NCI-H1105 (cell line): Measurements from ENCODE around the gene MAP3K7CL.

Experiments
- DNase-seq: peaks from one replicate; lab custom pipeline; 2025; lab: John Stamatoyannopoulos, UW

Gene MAP3K7CL

GRCh38 chr21:29130270-29130969 lies at the start of gene MAP3K7CL:
Gene MAP3K7CL (plus strand): TSS chr21:29130644. CDS start chr21:29133345, 2,701 bp downstream.
- DNase-seq, result no peak

GRCh38 chr21:29082046-29082815 lies 48.2 kb upstream of the MAP3K7CL start:
- no peak for DNase-seq

GRCh38 chr21:29083306-29083705 lies 47.1 kb upstream of the MAP3K7CL start:
- DNase-seq, result no peak

- no peak for DNase-seq
These were observed 46.1 kb upstream of the MAP3K7CL start for GRCh38 chr21:29084372-29084771.

GRCh38 chr21:29085106-29085752 lies 45.2 kb upstream of the MAP3K7CL start:
- no peak for DNase-seq

- DNase-seq, result no peak
These were observed 39.4 kb upstream of the MAP3K7CL start for GRCh38 chr21:29091033-29091432.

- no peak for DNase-seq
These were observed 38.1 kb upstream of the MAP3K7CL start for GRCh38 chr21:29092102-29092959.

- DNase-seq, result no peak
These were observed 34.0 kb upstream of the MAP3K7CL start for GRCh38 chr21:29096218-29097015.

GRCh38 chr21:29098156-29098555 lies 32.3 kb upstream of the MAP3K7CL start:
- no peak for DNase-seq

GRCh38 chr21:29102791-29103257 lies 27.6 kb upstream of the MAP3K7CL start:
- no peak for DNase-seq

- DNase-seq, result no peak
These were observed 26.2 kb upstream of the MAP3K7CL start for GRCh38 chr21:29104239-29104708.

GRCh38 chr21:29105218-29105617 lies 25.2 kb upstream of the MAP3K7CL start:
- DNase-seq, result no peak

- DNase-seq, result no peak
These were observed 15.5 kb upstream of the MAP3K7CL start for GRCh38 chr21:29114765-29115500.

- DNase-seq, result no peak
These were observed 14.5 kb upstream of the MAP3K7CL start for GRCh38 chr21:29115899-29116298.

GRCh38 chr21:29117372-29117955 lies 13.0 kb upstream of the MAP3K7CL start:
- no peak for DNase-seq

GRCh38 chr21:29121759-29122158 lies 8.7 kb upstream of the MAP3K7CL start:
- no peak for DNase-seq

- DNase-seq, result no peak
These were observed 5.8 kb upstream of the MAP3K7CL start for GRCh38 chr21:29124645-29125044.

GRCh38 chr21:29125191-29125590 lies 5.3 kb upstream of the MAP3K7CL start:
- DNase-seq, result no peak

GRCh38 chr21:29125979-29126378 lies 4.5 kb upstream of the MAP3K7CL start:
- DNase-seq, result no peak

- no peak for DNase-seq
These were observed 2.8 kb downstream of the MAP3K7CL start for GRCh38 chr21:29133241-29133640.
